ENCODE data around the gene GPC6.
A peak's percentile ranks its signal among the peaks of the same experiment; 100 is the strongest.

Gene GPC6

DNA sequence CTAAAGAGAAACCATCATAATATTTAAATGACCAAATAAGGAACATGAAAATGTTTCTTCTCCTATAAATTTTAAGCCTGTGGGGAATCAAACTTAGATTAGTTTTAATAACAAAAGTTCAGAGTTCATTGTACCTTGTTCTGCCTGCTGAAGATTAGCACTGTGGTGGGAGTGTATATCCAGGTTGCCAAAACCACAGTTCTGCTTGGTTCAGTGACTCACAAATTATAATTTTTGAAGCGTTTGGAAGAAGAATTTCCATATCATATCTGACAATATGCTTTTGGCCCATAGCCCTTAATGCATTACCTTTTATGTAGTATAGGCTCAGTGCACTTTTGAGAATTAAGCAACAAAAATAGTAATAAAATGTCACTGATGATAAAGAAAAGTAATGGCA lies 545.2 kb downstream of the GPC6 start:
- TF ChIP-seq, protein P1, sequence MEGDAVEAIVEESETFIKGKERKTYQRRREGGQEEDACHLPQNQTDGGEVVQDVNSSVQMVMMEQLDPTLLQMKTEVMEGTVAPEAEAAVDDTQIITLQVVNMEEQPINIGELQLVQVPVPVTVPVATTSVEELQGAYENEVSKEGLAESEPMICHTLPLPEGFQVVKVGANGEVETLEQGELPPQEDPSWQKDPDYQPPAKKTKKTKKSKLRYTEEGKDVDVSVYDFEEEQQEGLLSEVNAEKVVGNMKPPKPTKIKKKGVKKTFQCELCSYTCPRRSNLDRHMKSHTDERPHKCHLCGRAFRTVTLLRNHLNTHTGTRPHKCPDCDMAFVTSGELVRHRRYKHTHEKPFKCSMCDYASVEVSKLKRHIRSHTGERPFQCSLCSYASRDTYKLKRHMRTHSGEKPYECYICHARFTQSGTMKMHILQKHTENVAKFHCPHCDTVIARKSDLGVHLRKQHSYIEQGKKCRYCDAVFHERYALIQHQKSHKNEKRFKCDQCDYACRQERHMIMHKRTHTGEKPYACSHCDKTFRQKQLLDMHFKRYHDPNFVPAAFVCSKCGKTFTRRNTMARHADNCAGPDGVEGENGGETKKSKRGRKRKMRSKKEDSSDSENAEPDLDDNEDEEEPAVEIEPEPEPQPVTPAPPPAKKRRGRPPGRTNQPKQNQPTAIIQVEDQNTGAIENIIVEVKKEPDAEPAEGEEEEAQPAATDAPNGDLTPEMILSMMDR (IDR thresholded peaks at IDR 0.05; ENCODE audit: low read depth, low read length): no peak
- H3K4me3 ChIP-seq (ENCODE audit: low read depth, low read length): no peak overlapping the region

DNA sequence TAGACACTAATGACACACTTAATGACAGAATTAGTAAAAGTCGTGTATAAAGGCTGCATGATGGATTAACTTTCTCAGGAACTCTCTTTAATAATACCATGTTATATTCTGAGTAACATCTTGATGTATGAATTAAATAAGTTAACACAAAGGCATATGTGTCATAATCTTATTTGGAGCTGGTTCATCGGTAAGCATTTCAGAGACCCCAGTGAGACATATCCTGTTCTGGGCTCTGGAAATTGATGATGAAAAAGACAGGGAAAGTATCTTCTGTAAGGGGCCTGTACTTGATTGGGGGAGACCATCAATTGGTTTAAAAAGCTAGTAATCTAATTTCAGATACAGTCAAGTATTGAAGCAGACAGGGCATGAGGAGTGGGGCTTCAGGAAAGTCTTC lies 547.9 kb downstream of the GPC6 start:
- H3K4me3 ChIP-seq (ENCODE audit: low read depth, low read length): no peak overlapping the region
- TF ChIP-seq, protein P1 (IDR thresholded peaks at IDR 0.05; ENCODE audit: low read depth, low read length): no peak

DNA sequence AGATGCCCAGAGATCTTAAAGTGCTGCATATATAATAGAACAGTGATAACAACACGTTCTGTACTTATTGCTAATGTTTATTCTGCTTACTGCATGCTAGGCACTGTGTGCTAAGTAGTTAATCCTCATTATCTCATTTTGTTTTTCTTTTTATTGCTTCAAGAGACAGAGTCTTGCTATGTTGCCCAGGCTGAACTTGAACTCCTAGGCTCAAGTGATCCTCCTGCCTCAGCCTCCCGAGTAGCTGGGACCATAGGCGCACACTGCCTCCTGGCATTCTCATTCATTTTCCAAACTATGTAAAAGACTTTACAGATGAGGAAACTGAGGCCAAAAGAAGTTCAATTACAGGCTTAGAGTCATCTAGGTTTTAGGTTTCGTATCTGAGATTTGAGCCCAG lies 548.4 kb downstream of the GPC6 start:
- no peak overlapping the region for H3K4me3 ChIP-seq (ENCODE audit: low read depth, low read length)
- TF ChIP-seq, protein P1 (IDR thresholded peaks at IDR 0.05; ENCODE audit: low read depth, low read length): no peak

DNA sequence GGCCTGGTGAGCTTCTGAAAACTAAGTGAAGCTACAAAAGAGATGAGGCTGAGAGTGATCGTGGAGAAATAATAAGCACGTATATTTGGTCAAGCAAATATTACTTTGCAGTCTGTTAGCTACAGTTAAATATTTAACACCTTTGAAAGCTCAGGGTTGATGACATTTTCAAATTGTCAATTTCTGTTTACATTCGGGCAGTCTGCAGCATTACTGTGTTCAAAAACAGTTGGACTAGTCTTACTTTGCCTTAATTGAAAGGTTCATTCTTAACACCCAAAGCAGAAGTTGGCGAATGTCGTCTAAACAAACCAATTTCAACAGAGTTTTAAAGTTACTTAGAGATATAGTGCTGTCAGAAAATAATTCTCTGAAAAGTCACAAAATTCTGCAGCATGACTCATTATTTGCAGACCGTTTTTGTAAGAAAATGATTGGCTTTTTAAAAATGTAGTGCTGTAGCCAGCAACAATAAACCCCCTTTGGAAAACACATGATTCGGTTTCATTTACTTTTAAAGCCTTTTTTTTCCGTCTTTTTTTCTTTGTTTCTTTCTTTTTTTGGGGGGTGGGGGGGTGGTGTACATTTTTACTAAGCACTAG lies 549.0 kb downstream of the GPC6 start:
- peak overlapping the region; percentile 8 for H3K4me3 ChIP-seq (ENCODE audit: low read depth, low read length)
- TF ChIP-seq, protein P1 (IDR thresholded peaks at IDR 0.05; ENCODE audit: low read depth, low read length): no peak

DNA sequence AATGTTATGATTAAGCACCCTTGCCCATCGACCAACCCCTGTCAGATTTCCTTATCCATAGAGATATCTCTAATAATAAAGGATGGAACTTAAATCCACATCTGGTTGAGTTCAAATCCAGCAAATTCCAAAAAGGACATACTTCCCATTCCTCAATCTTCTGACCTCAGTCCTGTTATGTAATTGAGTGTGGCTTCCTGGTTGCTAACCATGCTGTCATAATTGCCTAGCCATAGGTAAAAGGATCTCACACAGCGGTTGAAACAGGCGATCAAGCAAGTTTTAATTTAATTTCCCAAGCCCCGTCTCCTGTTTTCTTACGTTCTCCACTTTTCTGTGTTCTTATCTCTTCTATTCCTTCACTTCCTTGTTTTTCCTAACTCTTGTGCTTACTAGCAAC lies 550.3 kb downstream of the GPC6 start:
- no peak overlapping the region for H3K4me3 ChIP-seq (ENCODE audit: low read depth, low read length)
- TF ChIP-seq, protein P1 (IDR thresholded peaks at IDR 0.05; ENCODE audit: low read depth, low read length): no peak

DNA sequence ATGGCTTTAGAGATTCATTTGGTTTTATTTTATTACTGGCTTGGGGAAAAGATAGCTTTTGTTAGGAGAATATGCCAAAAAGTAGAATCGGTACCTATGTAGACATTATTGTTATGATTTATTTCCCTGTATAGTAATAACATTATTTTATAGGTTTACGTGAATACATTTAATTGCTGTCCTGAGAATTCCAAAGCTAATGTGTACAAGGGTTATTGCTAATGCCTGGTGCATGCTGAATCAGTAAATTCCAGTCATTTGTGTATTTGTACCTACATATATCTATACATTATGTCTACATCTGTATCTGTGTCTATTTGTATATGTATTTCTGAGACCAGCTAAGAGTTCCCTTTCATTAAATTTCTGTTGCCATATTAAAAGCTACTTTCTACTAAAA lies 550.9 kb downstream of the GPC6 start:
- TF ChIP-seq, protein P1 (IDR thresholded peaks at IDR 0.05; ENCODE audit: low read depth, low read length): no peak
- no peak overlapping the region for H3K4me3 ChIP-seq (ENCODE audit: low read depth, low read length)

DNA sequence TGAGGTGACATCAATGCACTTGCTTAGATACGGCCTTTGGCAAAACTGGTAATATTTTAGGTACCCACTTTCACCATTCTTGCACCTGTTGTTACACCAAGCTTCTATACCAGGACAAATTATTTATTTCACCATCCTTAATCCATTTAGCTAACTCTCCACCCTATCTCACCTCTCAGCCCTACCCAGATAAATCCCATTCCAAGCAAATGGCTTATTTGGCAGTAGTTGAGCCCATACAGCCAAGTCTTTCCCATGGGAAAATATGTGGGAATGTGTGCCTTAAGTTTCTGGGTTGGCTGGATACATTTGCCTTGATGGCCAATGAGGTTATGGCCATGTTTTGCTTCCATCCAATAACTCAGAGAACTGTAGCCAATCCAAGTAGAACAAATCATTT lies 551.9 kb downstream of the GPC6 start:
- TF ChIP-seq, protein P1 (IDR thresholded peaks at IDR 0.05; ENCODE audit: low read depth, low read length): no peak
- H3K4me3 ChIP-seq (ENCODE audit: low read depth, low read length): no peak overlapping the region

All from WI38 (cell line).